ENCODE measurements around the gene GNE.
A peak's percentile ranks its signal among the peaks of the same experiment; 100 is the strongest.
"Not testable (repeated sequence)": the region's sequence is repeated elsewhere in the genome, so short reads cannot be mapped to it uniquely, and the experiment has no call there.

The GNE gene

DNA sequence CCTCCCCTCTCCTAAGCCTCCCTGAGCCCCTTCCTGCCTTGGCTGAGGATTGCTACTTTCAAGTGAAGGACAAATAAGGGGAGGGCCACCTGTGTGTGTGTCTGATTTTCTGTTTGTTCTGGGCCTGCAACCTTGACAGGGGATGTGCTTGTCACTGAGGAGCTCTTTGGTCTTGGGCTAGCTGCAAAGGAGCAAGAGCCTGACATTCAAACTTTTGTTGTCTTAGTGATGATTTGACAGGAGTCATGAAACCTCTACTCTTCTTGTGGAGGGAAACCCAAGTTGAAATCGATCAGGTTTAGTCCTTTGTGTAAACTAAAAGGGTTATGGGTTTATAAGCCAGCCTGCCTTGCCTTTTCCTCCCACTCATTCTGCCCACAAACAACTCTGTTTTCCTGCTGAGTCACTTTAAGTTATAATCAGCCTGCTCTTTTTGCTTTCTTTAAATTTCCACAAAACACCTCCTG is 50.7 kb downstream of the GNE start:
- DNase-seq = no peak

DNA sequence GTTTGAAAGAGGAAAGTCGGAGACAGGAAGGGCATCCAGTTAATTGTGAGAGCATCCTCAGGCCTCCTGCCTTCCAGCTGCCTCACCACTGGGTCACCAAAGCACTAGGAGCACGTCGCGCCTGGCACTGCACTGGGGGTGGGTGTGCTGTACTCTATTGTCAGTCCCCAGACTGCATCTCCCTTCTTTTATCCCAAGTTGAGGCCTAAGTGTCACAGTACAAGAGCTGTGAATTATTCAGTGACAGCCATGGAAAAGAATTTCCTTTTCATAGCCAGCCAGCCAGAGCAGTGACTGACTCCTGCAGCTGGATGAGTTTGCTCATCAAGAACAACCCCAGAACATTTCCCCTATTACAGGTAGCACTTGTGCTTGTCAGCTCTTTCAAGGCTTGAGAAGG is 51.2 kb downstream of the GNE start:
- DNase-seq = no peak

- no peak for DNase-seq
Measured at GRCh38 chr9:36204906-36205547, 53.2 kb downstream of the GNE start.

GRCh38 chr9:36194326-36195000 is 63.8 kb downstream of the GNE start:
- DNase-seq = no peak

- DNase-seq = no peak
Measured at GRCh38 chr9:36193023-36193422, 65.2 kb downstream of the GNE start.

DNA sequence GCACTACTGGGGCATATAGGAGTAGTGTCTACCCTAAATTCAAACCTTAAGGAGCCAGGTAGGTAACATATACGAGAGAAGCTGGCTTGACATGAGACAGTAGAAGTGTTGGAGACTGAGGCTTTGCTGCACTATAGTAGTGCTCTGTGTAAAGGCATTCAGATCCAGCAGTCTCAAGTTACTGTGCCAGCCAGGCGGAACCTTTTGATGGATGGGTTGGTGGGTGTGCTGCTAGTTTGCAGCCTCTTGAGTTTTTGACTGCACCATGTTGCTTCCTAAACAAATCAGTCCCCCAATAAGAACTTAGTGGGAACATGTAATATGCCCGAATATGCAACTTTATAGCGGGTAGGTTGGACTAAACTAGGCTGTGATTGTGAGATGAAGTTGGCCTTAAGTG is 66.1 kb downstream of the GNE start:
- DNase-seq = no peak

- no peak for DNase-seq
Measured at GRCh38 chr9:36191686-36192085, 66.6 kb downstream of the GNE start.

GRCh38 chr9:36191290-36191645 is 67.0 kb downstream of the GNE start:
- no peak for DNase-seq

DNA sequence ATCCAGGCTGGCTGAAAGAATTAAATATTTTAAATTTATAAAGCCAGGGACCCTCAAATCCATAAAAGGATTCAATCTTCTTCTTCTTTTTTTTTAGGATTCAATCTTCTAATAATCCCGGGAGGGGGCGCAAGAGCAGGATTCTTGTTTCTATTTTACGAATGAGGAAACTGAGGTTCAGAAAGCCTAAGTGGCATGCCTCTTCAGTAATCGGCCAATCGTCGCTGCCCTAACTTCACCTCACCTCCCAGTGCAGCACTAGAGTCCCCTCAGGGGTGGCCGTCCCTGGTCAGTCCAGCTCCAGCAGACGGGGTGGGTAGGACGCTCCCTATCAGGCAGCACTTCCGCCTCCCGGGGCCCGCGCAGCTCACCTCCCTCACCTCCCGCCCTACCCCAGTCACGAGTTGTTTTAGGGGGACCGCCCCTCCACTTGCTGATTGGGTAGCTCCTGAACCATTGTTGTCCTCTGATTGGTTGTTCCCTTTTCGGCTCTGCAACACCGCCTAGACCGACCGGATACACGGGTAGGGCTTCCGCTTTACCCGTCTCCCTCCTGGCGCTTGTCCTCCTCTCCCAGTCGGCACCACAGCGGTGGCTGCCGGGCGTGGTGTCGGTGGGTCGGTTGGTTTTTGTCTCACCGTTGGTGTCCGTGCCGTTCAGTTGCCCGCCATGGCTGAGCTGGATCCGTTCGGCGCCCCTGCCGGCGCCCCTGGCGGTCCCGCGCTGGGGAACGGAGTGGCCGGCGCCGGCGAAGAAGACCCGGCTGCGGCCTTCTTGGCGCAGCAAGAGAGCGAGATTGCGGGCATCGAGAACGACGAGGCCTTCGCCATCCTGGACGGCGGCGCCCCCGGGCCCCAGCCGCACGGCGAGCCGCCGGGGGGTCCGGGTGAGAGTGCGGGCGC is 67.6 kb downstream of the GNE start, which contains the start of gene CLTA:
CLTA (plus strand) TSS at position 534 of the 902 bp plus-strand sequence; CDS start at position 670, 136 bp downstream.
- DNase-seq = peak; percentile 72 to 84

DNA sequence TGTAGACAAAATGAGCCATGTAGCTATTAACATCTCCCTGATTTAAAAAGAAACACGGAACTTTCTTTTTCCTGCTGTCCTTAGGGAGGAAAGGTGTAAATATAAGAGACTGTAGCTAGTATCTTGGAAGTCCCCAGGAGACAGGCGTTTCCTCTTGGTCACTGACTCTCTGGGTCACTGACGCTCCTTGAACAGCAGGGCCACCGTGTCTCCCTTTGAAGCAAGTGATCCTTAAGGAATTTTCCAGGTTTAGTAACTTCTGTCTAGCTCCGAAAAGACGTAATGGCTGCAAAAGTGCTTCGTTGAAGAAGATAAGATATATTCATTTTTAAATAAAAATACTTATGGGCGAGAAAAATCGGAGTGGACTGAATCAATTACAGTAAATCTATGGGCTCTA is 68.3 kb downstream of the GNE start:
- DNase-seq = no peak

DNA sequence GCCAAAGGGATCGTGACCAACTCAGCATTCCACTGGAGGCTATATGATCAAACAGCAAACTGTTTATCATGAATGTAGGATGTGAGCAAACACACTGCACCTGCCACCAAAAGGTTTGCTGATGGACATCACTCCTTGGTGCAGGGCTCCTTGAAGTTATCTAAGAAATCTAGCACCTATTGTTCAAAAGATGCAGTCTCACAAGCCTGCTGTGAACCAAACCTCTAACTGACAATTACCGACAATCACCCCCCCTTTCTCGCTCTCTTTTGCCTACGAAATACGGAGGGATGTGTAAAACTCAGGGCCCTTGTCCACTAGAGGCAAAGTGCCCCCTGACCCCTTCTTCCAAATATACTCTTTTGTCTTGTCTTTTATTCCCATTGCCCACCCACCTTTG is 70.0 kb downstream of the GNE start:
- DNase-seq = no peak

GRCh38 chr9:36187414-36187813 is 70.8 kb downstream of the GNE start:
- DNase-seq = no peak

DNA sequence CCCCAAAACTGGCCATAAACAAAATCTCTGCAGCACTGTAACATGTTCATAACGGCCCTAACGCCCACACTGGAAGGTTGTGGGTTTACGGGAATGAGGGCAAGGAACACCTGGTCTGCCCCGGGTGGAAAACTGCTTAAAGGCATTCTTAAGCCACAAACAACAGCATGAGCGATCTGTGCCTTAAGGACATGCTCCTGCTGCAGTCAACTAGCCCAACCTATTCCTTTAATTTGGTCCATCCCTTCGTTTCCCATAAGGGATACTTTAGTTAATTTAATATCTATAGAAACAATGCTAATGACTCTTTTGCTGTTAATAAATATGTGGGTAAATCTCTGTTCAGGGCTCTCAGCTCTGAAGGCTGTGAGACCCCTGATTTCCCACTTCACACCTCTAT is 78.0 kb downstream of the GNE start:
- DNase-seq = not testable (repeated sequence)

DNA sequence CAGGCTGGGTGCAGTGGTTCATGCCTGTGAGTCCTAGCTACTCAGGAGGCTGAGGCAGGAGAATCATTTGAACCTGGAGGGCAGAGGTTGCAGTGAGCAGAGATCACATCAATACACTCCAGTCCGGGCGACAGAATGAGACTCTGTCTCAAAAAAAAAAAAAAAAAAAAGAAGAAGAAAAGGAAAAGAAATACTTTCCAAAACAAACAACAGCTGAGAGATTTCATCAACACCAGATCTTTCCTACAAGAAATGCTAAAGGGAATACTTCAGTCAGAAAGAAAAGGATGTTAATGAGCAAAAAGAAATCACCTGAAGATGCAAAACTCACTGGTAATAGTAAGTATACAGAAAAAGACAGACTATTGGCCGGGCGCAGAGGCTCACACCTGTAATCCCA is 80.7 kb downstream of the GNE start:
- no peak for DNase-seq

DNA sequence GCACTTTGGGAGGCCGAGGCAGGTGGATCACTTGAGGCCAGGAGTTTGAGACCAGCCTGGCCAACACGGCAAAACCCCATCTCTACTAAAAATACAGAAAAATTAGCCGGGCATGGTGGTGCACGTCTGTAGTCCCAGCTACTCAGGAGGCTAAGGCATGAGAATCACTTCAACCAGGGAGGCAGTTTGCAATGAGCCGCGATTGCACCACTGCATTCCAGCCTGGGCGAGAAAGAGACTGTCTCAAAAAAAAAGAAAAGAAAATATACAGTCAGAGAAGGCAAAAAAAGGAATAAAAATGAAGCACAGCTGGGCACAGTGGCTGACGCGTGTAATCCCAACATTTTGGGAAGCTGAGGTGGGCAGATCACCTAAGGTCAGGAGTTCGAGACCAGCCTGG is 81.8 kb downstream of the GNE start:
- DNase-seq = not testable (repeated sequence)

GRCh38 chr9:36175209-36175608 is 83.0 kb downstream of the GNE start:
- DNase-seq = not testable (repeated sequence)

DNA sequence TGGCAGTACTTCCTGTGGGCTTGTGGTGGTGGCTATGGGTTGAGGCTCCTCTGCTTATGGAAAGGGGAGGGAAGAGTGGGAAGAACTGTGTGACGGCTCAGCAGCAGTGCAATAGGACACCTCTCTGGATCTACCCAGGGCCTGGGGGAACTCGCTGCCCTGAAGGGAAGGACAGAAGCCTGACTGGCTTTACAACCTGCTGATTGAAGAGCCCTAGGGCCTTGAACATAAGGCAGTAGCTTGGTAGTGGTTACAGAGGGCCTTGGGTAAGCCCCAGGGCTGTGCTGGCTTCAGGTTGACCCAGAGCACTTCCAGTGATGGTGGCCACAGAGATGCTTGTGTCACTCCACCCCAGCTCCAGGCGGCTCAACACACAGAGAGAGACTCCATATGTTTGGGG is 83.5 kb downstream of the GNE start:
- DNase-seq = no peak

GRCh38 chr9:36174271-36174670 is 84.0 kb downstream of the GNE start:
- DNase-seq = no peak

DNA sequence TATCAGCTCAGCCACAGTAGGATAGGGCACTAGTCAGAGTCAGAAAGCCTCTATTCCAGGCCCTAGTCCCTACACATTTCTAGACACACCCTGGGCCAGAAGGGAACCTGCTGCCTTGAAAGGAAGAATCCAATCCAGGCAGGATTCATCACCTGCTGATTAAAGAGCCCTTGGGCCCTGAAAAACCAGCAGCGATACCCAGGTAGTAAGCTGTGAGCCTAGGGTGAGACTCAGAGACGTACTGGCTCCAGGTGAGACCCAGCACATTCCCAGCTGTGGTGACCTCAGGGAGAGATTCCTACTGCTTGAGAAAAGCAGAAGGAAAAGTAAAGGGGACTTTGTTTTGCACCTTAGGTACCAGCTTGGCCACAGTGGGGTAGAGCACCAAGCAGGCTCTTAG is 84.4 kb downstream of the GNE start:
- DNase-seq = no peak

DNA sequence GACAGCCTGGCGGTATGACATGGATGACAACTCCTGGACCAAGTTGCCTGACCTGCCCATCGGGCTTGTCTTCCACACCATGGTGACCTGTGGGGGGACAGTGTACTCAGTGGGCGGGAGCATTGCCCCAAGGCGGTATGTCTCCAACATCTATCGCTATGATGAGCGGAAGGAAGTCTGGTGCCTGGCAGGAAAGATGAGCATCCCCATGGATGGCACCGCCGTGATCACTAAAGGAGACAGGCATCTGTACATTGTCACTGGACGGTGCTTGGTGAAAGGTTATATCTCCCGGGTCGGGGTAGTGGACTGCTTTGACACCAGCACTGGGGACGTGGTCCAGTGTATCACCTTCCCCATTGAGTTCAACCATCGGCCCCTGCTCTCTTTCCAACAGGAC is 87.7 kb downstream of the GNE start:
- DNase-seq = no peak

- no peak for DNase-seq
Measured at GRCh38 chr9:36169708-36170107, 88.5 kb downstream of the GNE start.

DNA sequence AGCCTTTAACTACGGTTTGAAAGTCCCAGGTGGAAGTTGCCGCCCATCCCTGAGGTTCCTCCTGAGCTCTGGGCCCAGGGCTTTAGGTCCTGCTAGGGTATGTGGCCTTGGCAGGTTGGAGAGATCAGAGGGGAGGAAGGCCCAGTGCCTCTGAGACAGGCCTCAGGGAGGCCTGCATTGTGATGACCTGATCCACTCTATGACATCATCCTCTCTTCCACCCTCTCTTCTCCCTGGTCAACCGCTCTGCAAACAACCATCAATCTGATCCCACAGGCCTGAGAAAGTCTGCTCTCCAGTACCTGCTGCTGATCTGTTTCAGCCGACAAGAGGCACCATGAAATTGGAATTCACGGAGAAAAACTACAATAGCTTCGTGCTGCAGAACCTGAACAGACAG is 89.1 kb downstream of the GNE start, which contains the start of gene CCIN:
CCIN (plus strand) TSS at position 223 of the 400 bp plus-strand sequence; CDS start at position 338, 115 bp downstream.
- no peak for DNase-seq

- DNase-seq = peak in 1 of 2 experiments; percentile 18
Measured at GRCh38 chr9:36166168-36166927, 91.9 kb downstream of the GNE start.
